Stimulated activated CD8-positive, alpha-beta memory T cell treated with anti-CD3 and anti-CD28 coated beads, Interleukin-4, amount 100 ng/mL, for 48 hours (primary cell): ENCODE results near the gene ZBTB25.
"Not testable (repeated sequence)": the region's sequence is repeated elsewhere in the genome, so short reads cannot be mapped to it uniquely, and the experiment has no call there.

Source experiments
- DNase-seq: peaks from one replicate; pipeline ENCODE4 v3.0.0-alpha.2; 2020

The ZBTB25 gene, protein sequence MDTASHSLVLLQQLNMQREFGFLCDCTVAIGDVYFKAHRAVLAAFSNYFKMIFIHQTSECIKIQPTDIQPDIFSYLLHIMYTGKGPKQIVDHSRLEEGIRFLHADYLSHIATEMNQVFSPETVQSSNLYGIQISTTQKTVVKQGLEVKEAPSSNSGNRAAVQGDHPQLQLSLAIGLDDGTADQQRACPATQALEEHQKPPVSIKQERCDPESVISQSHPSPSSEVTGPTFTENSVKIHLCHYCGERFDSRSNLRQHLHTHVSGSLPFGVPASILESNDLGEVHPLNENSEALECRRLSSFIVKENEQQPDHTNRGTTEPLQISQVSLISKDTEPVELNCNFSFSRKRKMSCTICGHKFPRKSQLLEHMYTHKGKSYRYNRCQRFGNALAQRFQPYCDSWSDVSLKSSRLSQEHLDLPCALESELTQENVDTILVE

DNA sequence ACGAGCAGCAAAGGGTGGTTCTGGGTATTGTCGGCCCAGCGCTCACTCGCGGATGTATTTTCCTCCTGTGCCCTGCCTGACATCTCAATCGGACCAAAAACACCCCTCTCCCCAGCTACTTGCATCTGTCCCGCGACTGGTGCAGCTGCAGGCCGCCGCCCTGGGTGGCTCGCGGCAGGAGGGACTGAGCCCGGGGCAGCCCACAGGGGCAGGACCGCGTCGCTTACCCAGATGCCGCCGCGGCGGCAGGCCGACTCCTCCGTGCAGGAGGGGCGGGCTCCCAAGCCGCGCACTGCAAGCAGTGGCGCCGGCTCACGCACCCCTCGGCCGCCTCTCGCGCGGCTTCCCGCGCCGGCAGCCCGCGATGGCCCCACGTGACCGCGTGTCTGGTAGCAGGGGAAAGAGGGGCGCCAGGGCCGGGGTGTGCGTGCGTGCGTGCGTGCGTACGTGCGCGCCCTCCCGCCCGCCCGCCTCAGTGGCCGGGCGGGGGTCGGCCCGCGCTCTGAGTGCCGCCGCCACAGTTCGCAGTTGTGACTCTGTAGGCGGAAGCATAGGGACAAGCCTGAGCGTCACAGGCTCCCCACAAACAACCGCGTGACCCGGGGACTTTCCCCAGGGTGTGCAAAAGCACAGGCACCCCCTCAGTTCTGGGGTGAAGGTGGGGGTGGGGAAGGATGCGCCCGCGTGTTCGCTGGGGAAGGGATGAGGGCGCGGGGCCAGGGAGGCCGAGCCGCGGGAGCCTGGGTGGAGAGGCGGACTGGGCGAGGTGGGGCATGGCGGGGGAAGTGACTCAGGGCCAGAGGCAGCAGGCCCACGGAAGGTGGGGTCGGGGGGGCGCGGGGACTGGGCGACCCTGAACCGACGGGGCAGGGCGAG, at the start of gene ZBTB25:
TSS of gene ZBTB25 (minus strand) at position 405 of the 876 bp plus-strand sequence. CDS start 13,305 bp downstream, outside the sequence.
- peak; percentile 94 for DNase-seq

GRCh38 chr14:64550621-64551333, 47.1 kb upstream of the ZBTB25 start:
- DNase-seq, result no peak

- DNase-seq, result peak; percentile 63
These were observed 46.4 kb upstream of the ZBTB25 start, which contains the start of gene PPP1R36 for GRCh38 chr14:64549791-64550620. Gene PPP1R36 (plus strand): TSS chr14:64549961. CDS start chr14:64549998, 37 bp downstream.

GRCh38 chr14:64549016-64549415, 45.4 kb upstream of the ZBTB25 start:
- no peak for DNase-seq

DNA sequence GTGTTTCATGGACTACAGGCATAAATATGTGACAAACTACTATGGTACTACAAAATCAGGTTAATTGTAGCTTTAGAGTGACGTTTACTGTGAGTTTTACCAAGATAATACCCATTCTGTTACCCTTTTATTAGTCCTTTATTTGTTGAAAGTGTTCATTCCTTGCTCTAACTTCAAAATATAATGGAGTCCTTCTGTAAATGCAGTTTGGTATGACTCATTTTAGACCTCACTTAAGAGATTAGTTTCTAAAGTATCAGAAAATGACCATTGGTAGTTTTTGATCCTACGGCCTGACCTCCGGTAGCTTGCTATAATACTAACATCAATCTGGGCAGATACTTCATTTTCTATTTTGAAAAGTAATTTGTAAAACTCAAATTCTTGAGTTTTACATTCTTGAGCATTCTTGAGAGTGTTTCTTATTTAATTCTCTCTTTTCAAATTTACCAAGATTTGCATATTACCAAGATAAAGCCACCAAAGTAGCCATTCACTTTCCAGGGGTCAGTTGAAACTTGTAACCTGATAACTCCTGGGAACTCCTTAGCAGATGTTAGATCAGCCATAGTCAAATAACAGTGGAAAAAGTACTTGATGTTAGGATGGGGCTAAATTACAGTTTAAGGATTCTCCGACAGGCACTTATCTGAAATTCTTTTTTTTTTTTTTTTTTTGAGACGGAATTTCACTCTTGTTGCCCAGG, 41.1 kb upstream of the ZBTB25 start:
- DNase-seq, result no peak

DNA sequence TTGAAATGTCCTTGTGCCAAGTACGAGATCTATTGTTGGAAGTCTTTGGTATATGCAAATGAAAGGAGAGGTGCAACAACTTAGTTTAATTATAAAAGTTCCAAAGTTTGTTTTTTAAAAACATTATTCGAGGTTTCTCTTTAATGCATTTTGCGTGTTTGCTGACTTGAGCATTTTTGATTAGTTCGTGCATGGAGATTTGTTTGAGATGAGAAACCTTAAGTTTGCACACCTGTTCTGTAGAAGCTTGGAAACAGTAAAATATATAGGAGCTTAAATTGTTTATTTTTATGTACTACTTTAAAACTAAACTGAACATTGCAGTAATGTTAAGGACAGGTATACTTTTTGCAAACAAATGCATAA, 39.2 kb upstream of the ZBTB25 start:
- DNase-seq, result no peak

GRCh38 chr14:64541972-64542835, 38.6 kb upstream of the ZBTB25 start:
- DNase-seq, result peak; percentile 30

- no peak for DNase-seq
These were observed 37.8 kb upstream of the ZBTB25 start for GRCh38 chr14:64541261-64541971.

DNA sequence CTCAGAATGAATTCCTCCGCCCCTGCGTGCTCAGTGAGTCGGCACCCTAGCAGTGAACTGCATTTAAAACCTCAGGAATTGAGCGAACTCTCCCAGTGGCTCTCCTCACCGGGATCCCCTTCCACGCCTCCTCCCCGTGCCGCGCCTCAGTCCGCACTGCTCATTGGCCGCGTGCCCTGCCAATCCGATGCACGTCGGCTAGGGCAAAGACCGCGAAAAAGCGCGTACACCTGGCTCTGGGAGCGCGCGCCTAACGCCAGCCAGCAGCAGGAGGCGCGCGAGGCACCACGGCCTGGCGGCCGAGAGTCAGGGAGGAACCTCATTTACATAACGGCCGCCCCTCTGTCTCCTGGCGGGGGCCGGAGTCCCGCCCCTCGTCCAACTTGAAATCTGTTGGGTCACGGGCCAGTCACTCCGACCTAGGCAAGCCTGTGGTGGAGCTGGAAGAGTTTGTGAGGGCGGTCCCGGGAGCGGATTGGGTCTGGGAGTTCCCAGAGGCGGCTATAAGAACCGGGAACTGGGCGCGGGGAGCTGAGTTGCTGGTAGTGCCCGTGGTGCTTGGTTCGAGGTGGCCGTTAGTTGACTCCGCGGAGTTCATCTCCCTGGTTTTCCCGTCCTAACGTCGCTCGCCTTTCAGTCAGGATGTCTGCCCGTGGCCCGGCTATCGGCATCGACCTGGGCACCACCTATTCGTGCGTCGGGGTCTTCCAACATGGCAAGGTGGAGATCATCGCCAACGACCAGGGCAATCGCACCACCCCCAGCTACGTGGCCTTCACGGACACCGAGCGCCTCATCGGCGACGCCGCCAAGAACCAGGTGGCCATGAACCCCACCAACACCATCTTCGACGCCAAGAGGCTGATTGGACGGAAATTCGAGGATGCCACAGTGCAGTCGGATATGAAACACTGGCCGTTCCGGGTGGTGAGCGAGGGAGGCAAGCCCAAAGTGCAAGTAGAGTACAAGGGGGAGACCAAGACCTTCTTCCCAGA, 36.9 kb upstream of the ZBTB25 start, which contains the start of gene HSPA2:
TSS of gene HSPA2 (plus strand) at position 534 of the 995 bp plus-strand sequence. CDS start at position 643, 109 bp downstream.
- peak; percentile 97 for DNase-seq

GRCh38 chr14:64536488-64537245, 33.0 kb upstream of the ZBTB25 start:
- no peak for DNase-seq

DNA sequence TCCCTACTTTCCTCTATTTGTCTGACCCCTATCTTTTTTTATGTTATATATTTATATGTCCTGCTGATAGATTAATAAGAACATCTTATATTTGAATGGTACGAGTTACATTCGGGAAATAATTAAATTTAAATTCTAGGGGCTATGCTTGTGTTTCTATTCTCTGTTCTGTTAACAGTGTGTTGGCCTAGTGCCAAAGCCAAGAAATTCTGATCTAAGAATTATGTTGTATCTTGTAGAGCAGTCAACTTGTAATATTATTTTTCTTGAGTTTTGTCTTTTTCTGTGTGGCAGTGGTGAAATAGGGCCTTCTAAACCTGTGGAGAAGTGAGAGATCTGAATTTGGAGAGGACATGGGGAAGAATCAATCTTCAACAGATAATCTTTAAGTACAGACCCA, 27.9 kb upstream of the ZBTB25 start:
- no peak for DNase-seq

- DNase-seq, result no peak
These were observed 21.7 kb upstream of the ZBTB25 start for GRCh38 chr14:64525354-64525753.

DNA sequence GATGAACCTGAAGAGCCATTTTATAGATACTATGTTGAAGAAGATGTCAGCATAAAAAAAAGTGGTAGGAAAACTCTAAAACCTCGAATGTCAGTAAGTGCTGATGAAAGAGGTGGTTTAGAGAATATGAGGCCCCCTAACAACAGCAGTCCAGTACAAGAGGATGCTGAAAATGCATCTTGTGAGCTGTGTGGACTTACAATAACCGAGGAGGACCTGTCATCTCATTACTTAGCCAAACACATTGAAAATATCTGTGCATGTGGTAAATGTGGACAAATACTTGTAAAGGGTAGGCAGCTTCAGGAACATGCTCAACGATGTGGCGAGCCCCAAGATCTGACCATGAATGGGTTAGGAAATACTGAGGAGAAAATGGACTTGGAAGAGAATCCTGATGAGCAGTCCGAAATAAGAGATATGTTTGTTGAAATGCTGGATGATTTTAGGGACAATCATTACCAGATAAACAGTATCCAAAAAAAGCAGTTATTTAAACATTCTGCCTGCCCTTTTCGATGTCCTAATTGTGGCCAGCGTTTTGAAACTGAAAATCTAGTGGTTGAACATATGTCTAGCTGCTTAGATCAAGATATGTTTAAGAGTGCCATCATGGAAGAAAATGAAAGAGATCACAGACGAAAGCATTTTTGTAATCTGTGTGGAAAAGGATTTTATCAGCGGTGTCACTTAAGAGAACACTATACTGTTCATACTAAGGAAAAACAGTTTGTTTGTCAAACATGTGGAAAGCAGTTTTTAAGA, 19.1 kb upstream of the ZBTB25 start:
- no peak for DNase-seq

DNA sequence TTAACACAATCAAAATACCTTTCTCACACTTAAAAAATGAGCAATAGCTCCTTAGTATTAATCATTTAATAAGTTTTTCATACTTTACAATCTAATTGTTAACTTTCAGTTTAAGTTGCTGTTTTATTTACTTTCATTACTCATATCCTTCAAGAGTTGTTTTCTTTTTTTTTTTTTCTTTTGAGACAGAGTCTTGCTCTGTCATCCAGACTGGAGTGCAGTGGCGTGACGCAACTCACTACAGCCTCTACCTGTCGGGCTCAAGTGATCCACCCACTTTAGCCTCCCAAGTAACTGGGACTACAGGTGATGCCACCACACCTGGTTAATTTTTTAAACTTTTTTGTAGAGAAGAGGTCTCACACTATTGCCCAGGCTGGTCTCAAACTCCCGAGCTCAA, 17.1 kb upstream of the ZBTB25 start:
- no peak for DNase-seq

- no peak for DNase-seq
These were observed 14.6 kb upstream of the ZBTB25 start for GRCh38 chr14:64518229-64518628.

DNA sequence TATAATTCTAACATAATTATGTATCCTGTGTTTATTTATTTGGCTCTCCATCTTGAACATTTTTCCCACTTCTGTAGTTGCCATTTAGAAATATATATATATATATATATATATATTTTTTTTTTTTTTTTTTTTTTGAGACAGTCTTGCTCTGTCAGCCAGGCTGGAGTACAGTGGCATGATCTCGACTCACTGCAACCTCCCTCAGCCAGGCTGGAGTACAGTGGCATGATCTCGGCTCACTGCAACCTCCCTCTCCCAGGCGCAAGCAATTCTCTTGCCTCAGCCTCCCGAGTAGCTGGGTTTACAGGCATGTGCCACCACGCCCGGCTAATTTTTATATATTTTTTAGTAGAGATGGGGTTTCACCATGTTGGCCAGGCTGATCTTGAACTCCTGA, 14.0 kb upstream of the ZBTB25 start:
- not testable (repeated sequence) for DNase-seq

- DNase-seq, result no peak
These were observed 13.3 kb upstream of the ZBTB25 start for GRCh38 chr14:64516969-64517368.
